HCT116 (cell line): ENCODE results near the gene SYNPO. TPM values are rescaled to one million over a fixed set of nuclear protein-coding genes. Genes with fewer than 3 reads are reported as not detected.

Experiments
- ATAC-seq: fragments of 200-7000 bp; cut with Tn5 transposase; 2 replicates; pipeline ENCODE4 v1.9.1; 2020; ENCODE audit warnings: mild to moderate bottlenecking, moderate library complexity
- BruUV-seq: library from RNA; stranded (reverse); fragments of 400-500 nt; replicated peaks from 2 replicates; lab custom pipeline; 2021; lab: Mats Ljungman, UMichigan
- CTCF ChIA-PET: fragments of 300-600 bp; sonication (Branson Sonifier 250); formaldehyde crosslinking; loops from one replicate; lab custom pipeline; 2021; ENCODE audit warnings: antibody characterized with exemption; lab: Charles Lee
- POLR2A ChIA-PET: fragments of 300-600, 350-600 bp; sonication (Branson Sonifier 250); formaldehyde crosslinking; loops from one replicate; lab custom pipeline; 2021; ENCODE audit warnings: antibody characterized with exemption; lab: Charles Lee
- RAD21 ChIA-PET, 2 experiments: fragments of 300-600 bp; sonication (Branson Sonifier 250); formaldehyde crosslinking; loops; one replicate each; lab custom pipeline; 2023; ENCODE audit warnings: low total read pairs in 2 of 2; ENCODE audit not compliant: uncharacterized antibody in 2 of 2, unreplicated experiment in 2 of 2, low non-redundant PET in 1 of 2; lab: Charles Lee
- DNase-seq: peaks from one replicate; pipeline ENCODE4 v3.0.0-alpha.2; 2010; ENCODE audit warnings: low read depth, low spot score
- H2AFZ ChIP-seq: fragments of 200-600 bp; shearing (Covaris generic), sonication (generic); 2 replicates; pipeline ENCODE4 v1.6.1; 2017; ENCODE audit warnings: low read depth, mixed run types, mixed read lengths, antibody characterized with exemption, low read length; ENCODE audit not compliant: poor library complexity, severe bottlenecking
- H3K27ac ChIP-seq: 2 replicates; pipeline ENCODE4 v1.5.1; 2012; ENCODE audit warnings: low read depth, low read length
- H3K27me3 ChIP-seq: fragments of 200-600 bp; sonication (generic); 2 replicates; pipeline ENCODE4 v1.6.1; 2016; ENCODE audit warnings: mixed run types, low read length, mixed read lengths; ENCODE audit not compliant: insufficient read depth
- H3K36me3 ChIP-seq, 2 experiments: fragments of 200-500 bp in 1 of 2; fragments of 200-600 bp in 1 of 2; sonication (Bioruptor generic) in 1 of 2; sonication (generic) in 1 of 2; 2 replicates each; pipeline versions ENCODE4 v1.5.1 to v1.6.1; 2014 to 2016; ENCODE audit warnings: low read length in 2 of 2, inconsistent platforms in 1 of 2, mixed read lengths in 1 of 2, mixed run types in 1 of 2; ENCODE audit not compliant: insufficient read depth in 2 of 2, control insufficient read depth in 1 of 2
- H3K4me1 ChIP-seq, 2 experiments: fragments of 200-600 bp in 1 of 2; sonication (generic) in 1 of 2; 2 replicates each; pipeline versions ENCODE4 v1.5.1 to v1.6.1; 2012 to 2017; ENCODE audit warnings: low read length in 2 of 2, inconsistent platforms in 1 of 2, mild to moderate bottlenecking in 1 of 2, mixed read lengths in 1 of 2, mixed run types in 1 of 2, moderate library complexity in 1 of 2; ENCODE audit not compliant: insufficient read depth in 2 of 2, control insufficient read depth in 1 of 2
- H3K4me2 ChIP-seq: fragments of 200-600 bp; sonication (generic); 2 replicates; pipeline ENCODE4 v1.6.1; 2017; ENCODE audit warnings: mixed run types, low read length, mixed read lengths
- H3K4me3 ChIP-seq, 2 experiments: fragments of 200-600 bp in 1 of 2; sonication (generic) in 1 of 2; replicated peaks in 1 of 2; 2 replicates each; pipeline ENCODE4 v1.5.1; 2011 to 2016; ENCODE audit warnings: low read length in 2 of 2, control low read depth in 1 of 2, low read depth in 1 of 2, mild to moderate bottlenecking in 1 of 2, mixed read lengths in 1 of 2, mixed run types in 1 of 2
- H3K79me2 ChIP-seq: fragments of 200-600 bp; sonication (generic); 2 replicates; pipeline ENCODE4 v1.6.1; 2017; ENCODE audit warnings: mild to moderate bottlenecking, mixed run types, low read length, moderate library complexity, mixed read lengths; ENCODE audit not compliant: insufficient read depth
- H3K9ac ChIP-seq: fragments of 200-600 bp; sonication (generic); 2 replicates; pipeline ENCODE4 v1.6.1; 2016; ENCODE audit warnings: low read length, mixed read lengths
- H3K9me2 ChIP-seq: fragments of 200-600 bp; sonication (generic), shearing (Covaris generic); 2 replicates; pipeline ENCODE4 v1.6.1; 2017; ENCODE audit warnings: mixed run types, mild to moderate bottlenecking, moderate library complexity; ENCODE audit not compliant: insufficient read depth
- H3K9me3 ChIP-seq, 2 experiments: fragments of 200-500 bp in 1 of 2; fragments of 200-600 bp in 1 of 2; sonication (Bioruptor generic) in 1 of 2; sonication (generic) in 1 of 2; 2 replicates each; pipeline ENCODE4 v1.6.1; 2014 to 2017; ENCODE audit warnings: low read length in 2 of 2, mixed read lengths in 2 of 2, inconsistent platforms in 1 of 2, low read depth in 1 of 2, mild to moderate bottlenecking in 1 of 2, mixed run types in 1 of 2, moderate library complexity in 1 of 2; ENCODE audit not compliant: control insufficient read depth in 1 of 2, insufficient read depth in 1 of 2
- H4K20me1 ChIP-seq: fragments of 200-600 bp; sonication (generic), shearing (Covaris generic); 2 replicates; pipeline ENCODE4 v1.6.1; 2017; ENCODE audit warnings: mixed run types, mild to moderate bottlenecking, moderate library complexity; ENCODE audit not compliant: insufficient read depth
- CBX3 ChIP-seq: IDR thresholded peaks from 2 replicates; pipeline ENCODE4 v1.6.1; 2012; ENCODE audit warnings: low read depth
- RAD21 ChIP-seq: IDR thresholded peaks from 2 replicates; pipeline ENCODE4 v1.6.1; 2012; ENCODE audit warnings: low read depth, mild to moderate bottlenecking
- SRF ChIP-seq: IDR thresholded peaks from 2 replicates; pipeline ENCODE4 v1.6.1; 2012; ENCODE audit warnings: low read depth
- YY1 ChIP-seq: IDR thresholded peaks from 2 replicates; pipeline ENCODE4 v1.6.1; 2011; ENCODE audit warnings: low read length, low read depth, moderate library complexity, mild to moderate bottlenecking; ENCODE audit not compliant: insufficient replicate concordance; ENCODE audit errors: extremely low read depth
- ZFX ChIP-seq: fragments of 450-650 bp; IDR thresholded peaks from 2 replicates; pipeline ENCODE4 v1.6.1; 2017
- intact Hi-C: fragments of 100-400 bp; cut with micrococcal nuclease; formaldehyde crosslinking; loops from 2 replicates; pipeline ENCODE4 v1.10.0; 2022
- total RNA-seq: library from RNA; stranded (reverse); gene quantifications from one replicate; pipeline ENCODE4 v1.2.1, GENCODE V29; 2021; ENCODE audit not compliant: unreplicated experiment
- TF ChIP-seq, protein P1 (sequence below): IDR thresholded peaks from 2 replicates; pipeline ENCODE4 v1.6.1; 2012; ENCODE audit warnings: low read depth

Gene SYNPO
- total RNA-seq, 1 experiment from 2014 or later, result 8.2 TPM

GRCh38 chr5:150590979-150591695 lies 49.3 kb upstream of the SYNPO start:
- peaks cover 5 to 8% of the 10 kb centered on the region in 2 experiments for H3K4me1 ChIP-seq
- intact Hi-C loops, result no loop called here
- no TSS peak for BruUV-seq

More at GRCh38 chr5:150590979-150591695, 49.3 kb upstream of the SYNPO start:
- Histone ChIP-seq H2AFZ (no peak overlapping the region), H3K4me3 (no peak overlapping the region), H3K9me3 (no peaks in the 10 kb centered on the region), H3K79me2 (no peaks in the 10 kb centered on the region), H3K36me3 (no peaks in the 10 kb centered on the region), H3K4me2 (no peak overlapping the region), H3K27ac (no peak overlapping the region), H3K27me3 (no peaks in the 10 kb centered on the region), H3K9me2 (no peaks in the 10 kb centered on the region), H3K9ac (no peak overlapping the region), H4K20me1 (no peaks in the 10 kb centered on the region)
- RAD21 ChIA-PET, result no interaction called here
- POLR2A ChIA-PET, result no interaction called here
- DNase-seq (no peak), ATAC-seq (no peak)
- CTCF ChIA-PET, result no interaction called here
- TF ChIP-seq ZFX (no peak), CBX3 (no peak), SRF (no peak), YY1 (no peak), RAD21 (no peak)
- TF ChIP-seq, protein P1, sequence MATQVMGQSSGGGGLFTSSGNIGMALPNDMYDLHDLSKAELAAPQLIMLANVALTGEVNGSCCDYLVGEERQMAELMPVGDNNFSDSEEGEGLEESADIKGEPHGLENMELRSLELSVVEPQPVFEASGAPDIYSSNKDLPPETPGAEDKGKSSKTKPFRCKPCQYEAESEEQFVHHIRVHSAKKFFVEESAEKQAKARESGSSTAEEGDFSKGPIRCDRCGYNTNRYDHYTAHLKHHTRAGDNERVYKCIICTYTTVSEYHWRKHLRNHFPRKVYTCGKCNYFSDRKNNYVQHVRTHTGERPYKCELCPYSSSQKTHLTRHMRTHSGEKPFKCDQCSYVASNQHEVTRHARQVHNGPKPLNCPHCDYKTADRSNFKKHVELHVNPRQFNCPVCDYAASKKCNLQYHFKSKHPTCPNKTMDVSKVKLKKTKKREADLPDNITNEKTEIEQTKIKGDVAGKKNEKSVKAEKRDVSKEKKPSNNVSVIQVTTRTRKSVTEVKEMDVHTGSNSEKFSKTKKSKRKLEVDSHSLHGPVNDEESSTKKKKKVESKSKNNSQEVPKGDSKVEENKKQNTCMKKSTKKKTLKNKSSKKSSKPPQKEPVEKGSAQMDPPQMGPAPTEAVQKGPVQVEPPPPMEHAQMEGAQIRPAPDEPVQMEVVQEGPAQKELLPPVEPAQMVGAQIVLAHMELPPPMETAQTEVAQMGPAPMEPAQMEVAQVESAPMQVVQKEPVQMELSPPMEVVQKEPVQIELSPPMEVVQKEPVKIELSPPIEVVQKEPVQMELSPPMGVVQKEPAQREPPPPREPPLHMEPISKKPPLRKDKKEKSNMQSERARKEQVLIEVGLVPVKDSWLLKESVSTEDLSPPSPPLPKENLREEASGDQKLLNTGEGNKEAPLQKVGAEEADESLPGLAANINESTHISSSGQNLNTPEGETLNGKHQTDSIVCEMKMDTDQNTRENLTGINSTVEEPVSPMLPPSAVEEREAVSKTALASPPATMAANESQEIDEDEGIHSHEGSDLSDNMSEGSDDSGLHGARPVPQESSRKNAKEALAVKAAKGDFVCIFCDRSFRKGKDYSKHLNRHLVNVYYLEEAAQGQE, result no peak
